HepG2 (cell line): ENCODE measurements around the gene NDUFS2. TPM values are rescaled to one million over a fixed set of nuclear protein-coding genes. Genes with fewer than 3 reads are reported as not detected.

Source experiments
- ARID2 ChIP-seq: sonication (generic); formaldehyde crosslinking; IDR thresholded peaks from 2 replicates; pipeline ENCODE4 v1.8.1; 2022; ENCODE audit warnings: mild to moderate bottlenecking, missing genetic modification reagents, borderline replicate concordance
- ZNF496 ChIP-seq: sonication (generic); formaldehyde crosslinking; IDR thresholded peaks from 2 replicates; pipeline ENCODE4 v1.8.1; 2023; ENCODE audit warnings: mild to moderate bottlenecking, moderate library complexity, missing genetic modification reagents; ENCODE audit not compliant: insufficient replicate concordance
- polyA plus RNA-seq, 8 experiments: library from polyadenylated mRNA; depleted of rRNA in 3 of 8; stranded (reverse) in 7 of 8; unstranded in 1 of 8; fragments of >200 nt; fragmentation: Illumina TruSeq in 4 of 8; extraction: Trizol in 4 of 8; gene quantifications; 2 replicates each; pipeline versions ENCODE4 v1.2.1 to v1.2.3, GENCODE V29; 2011 to 2016; ENCODE audit warnings: low read depth in 4 of 8, missing spikeins in 1 of 8, mixed read lengths in 1 of 8; ENCODE audit not compliant: insufficient read depth in 1 of 8
- total RNA-seq, 5 experiments: library from RNA; depleted of rRNA; stranded (reverse); fragments of >200 nt; fragmentation: Illumina TruSeq; extraction: Trizol; gene quantifications; 2 replicates each; pipeline ENCODE4 v1.2.3, GENCODE V29; 2016; ENCODE audit warnings: low read depth in 1 of 5
- TF ChIP-seq, protein P1 (sequence below): sonication (generic); formaldehyde crosslinking; IDR thresholded peaks from 2 replicates; pipeline ENCODE4 v1.4.0; 2020; ENCODE audit warnings: mild to moderate bottlenecking, missing genetic modification reagents
- TF ChIP-seq, protein P2 (sequence below): sonication (generic); formaldehyde crosslinking; IDR thresholded peaks from 2 replicates; pipeline ENCODE4 v1.5.0; 2020; ENCODE audit warnings: mild to moderate bottlenecking, missing genetic modification reagents, borderline replicate concordance
- TF ChIP-seq, protein P3 (sequence below): sonication (generic); formaldehyde crosslinking; IDR thresholded peaks from 2 replicates; pipeline ENCODE4 v1.5.1; 2020; ENCODE audit warnings: missing genetic modification reagents, mild to moderate bottlenecking, borderline replicate concordance
- TF ChIP-seq, protein P4 (sequence below): sonication (generic); formaldehyde crosslinking; IDR thresholded peaks from 2 replicates; pipeline ENCODE4 v1.4.0; 2020; ENCODE audit warnings: missing genetic modification reagents

NDUFS2 gene
- total and polyA plus RNA-seq, 2 of the 13 experiments (the other 11 are each of a cell fraction or from before 2014, with no cell fraction given) = 89.9 to 118 TPM

DNA sequence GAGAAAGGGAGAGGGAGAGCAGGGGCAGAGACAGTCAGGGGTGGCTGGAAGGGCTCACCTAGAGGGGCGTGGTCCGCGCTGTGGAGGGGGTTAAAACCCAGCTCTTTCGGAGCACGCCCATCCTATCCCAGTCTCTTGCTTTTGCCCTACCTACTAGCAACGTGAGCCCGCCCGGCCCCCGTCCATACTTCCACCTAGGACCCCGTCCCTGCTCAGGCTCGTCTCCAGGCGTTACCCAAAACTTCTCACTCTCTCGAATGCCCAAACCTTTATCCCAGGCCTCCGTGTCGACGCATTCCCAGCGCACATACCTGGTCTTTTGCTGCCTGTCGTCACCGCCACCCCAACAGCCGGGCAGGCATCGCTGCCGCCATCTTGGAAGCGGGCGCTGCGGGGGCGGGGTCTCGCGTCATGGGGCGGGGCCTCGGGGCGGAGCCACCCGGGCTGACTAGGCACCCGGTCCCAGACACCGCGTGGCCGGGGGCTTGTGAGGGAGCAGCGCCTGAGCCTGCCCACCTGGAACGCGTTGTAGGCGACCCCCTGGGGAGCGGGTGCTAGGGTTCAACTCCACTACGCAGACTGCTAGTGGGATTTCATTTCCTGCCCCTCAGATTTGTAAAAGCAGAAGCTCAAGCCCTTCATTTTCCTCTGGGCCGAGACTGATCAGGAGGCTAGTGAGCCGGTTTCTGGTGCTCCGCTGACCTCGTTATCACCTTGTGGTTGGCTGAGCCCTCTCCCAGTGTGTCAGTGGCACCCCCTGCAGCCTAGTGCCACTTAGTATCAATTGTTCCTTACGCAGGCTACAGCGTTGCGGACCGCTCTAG lies 24.8 kb upstream of the NDUFS2 start, which contains the start of gene B4GALT3 (continued):
- TF ChIP-seq, protein P1, sequence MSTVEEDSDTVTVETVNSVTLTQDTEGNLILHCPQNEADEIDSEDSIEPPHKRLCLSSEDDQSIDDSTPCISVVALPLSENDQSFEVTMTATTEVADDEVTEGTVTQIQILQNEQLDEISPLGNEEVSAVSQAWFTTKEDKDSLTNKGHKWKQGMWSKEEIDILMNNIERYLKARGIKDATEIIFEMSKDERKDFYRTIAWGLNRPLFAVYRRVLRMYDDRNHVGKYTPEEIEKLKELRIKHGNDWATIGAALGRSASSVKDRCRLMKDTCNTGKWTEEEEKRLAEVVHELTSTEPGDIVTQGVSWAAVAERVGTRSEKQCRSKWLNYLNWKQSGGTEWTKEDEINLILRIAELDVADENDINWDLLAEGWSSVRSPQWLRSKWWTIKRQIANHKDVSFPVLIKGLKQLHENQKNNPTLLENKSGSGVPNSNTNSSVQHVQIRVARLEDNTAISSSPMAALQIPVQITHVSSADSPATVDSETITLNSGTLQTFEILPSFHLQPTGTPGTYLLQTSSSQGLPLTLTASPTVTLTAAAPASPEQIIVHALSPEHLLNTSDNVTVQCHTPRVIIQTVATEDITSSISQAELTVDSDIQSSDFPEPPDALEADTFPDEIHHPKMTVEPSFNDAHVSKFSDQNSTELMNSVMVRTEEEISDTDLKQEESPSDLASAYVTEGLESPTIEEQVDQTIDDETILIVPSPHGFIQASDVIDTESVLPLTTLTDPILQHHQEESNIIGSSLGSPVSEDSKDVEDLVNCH = peak; percentile 88; the same call in 1 of the 2 replicates
- no peak for TF ChIP-seq ZNF496 (CRISPR knock-in tag)
- TF ChIP-seq, protein P2, sequence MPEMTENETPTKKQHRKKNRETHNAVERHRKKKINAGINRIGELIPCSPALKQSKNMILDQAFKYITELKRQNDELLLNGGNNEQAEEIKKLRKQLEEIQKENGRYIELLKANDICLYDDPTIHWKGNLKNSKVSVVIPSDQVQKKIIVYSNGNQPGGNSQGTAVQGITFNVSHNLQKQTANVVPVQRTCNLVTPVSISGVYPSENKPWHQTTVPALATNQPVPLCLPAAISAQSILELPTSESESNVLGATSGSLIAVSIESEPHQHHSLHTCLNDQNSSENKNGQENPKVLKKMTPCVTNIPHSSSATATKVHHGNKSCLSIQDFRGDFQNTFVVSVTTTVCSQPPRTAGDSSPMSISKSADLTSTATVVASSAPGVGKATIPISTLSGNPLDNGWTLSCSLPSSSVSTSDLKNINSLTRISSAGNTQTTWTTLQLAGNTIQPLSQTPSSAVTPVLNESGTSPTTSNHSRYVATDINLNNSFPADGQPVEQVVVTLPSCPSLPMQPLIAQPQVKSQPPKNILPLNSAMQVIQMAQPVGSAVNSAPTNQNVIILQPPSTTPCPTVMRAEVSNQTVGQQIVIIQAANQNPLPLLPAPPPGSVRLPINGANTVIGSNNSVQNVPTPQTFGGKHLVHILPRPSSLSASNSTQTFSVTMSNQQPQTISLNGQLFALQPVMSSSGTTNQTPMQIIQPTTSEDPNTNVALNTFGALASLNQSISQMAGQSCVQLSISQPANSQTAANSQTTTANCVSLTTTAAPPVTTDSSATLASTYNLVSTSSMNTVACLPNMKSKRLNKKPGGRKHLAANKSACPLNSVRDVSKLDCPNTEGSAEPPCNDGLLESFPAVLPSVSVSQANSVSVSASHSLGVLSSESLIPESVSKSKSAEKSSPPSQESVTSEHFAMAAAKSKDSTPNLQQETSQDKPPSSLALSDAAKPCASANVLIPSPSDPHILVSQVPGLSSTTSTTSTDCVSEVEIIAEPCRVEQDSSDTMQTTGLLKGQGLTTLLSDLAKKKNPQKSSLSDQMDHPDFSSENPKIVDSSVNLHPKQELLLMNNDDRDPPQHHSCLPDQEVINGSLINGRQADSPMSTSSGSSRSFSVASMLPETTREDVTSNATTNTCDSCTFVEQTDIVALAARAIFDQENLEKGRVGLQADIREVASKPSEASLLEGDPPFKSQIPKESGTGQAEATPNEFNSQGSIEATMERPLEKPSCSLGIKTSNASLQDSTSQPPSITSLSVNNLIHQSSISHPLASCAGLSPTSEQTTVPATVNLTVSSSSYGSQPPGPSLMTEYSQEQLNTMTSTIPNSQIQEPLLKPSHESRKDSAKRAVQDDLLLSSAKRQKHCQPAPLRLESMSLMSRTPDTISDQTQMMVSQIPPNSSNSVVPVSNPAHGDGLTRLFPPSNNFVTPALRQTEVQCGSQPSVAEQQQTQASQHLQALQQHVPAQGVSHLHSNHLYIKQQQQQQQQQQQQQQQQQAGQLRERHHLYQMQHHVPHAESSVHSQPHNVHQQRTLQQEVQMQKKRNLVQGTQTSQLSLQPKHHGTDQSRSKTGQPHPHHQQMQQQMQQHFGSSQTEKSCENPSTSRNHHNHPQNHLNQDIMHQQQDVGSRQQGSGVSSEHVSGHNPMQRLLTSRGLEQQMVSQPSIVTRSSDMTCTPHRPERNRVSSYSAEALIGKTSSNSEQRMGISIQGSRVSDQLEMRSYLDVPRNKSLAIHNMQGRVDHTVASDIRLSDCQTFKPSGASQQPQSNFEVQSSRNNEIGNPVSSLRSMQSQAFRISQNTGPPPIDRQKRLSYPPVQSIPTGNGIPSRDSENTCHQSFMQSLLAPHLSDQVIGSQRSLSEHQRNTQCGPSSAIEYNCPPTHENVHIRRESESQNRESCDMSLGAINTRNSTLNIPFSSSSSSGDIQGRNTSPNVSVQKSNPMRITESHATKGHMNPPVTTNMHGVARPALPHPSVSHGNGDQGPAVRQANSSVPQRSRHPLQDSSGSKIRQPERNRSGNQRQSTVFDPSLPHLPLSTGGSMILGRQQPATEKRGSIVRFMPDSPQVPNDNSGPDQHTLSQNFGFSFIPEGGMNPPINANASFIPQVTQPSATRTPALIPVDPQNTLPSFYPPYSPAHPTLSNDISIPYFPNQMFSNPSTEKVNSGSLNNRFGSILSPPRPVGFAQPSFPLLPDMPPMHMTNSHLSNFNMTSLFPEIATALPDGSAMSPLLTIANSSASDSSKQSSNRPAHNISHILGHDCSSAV (CRISPR knock-in tag) = no peak
- TF ChIP-seq, protein P3, sequence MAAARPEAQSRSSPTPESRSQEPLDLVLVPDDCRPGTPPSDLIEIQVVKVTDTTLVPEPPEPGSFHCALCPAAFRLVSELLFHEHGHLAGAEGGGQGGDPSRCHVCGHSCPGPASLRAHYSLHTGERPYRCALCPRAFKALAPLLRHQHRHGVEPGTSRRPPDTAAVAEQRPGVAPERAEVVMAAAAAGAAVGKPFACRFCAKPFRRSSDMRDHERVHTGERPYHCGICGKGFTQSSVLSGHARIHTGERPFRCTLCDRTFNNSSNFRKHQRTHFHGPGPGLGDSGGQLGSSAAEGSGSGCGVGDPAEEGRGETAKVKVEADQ (CRISPR knock-in tag) = 0 out of 2 replicates have a peak, but pooled peaks have one; percentile 36
- TF ChIP-seq ARID2 (CRISPR knock-in tag) = no peak
- TF ChIP-seq, protein P4, sequence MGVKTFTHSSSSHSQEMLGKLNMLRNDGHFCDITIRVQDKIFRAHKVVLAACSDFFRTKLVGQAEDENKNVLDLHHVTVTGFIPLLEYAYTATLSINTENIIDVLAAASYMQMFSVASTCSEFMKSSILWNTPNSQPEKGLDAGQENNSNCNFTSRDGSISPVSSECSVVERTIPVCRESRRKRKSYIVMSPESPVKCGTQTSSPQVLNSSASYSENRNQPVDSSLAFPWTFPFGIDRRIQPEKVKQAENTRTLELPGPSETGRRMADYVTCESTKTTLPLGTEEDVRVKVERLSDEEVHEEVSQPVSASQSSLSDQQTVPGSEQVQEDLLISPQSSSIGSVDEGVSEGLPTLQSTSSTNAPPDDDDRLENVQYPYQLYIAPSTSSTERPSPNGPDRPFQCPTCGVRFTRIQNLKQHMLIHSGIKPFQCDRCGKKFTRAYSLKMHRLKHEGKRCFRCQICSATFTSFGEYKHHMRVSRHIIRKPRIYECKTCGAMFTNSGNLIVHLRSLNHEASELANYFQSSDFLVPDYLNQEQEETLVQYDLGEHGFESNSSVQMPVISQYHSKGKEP (CRISPR knock-in tag) = peak; percentile 19; the same call in 1 of the 2 replicates
